Ascending aorta (tissue), 2 donors: Measurements from ENCODE around the gene PABPN1L. TPM values are rescaled to one million over a fixed set of nuclear protein-coding genes. Genes with fewer than 3 reads are reported as not detected.
"Not testable (repeated sequence)": the region's sequence is repeated elsewhere in the genome, so short reads cannot be mapped to it uniquely, and the experiment has no call there.

Experiments used
- DNase-seq, 2 donors: peaks; one replicate each; pipeline ENCODE4 v3.0.0-alpha.2; 2019; ENCODE audit warnings: low spot score in 2 of 2
- H3K27ac ChIP-seq, 2 donors: fragments of 200-600 bp; sonication (generic); one replicate each; pipeline ENCODE4 v1.5.1; 2016 to 2017; ENCODE audit warnings: mild to moderate bottlenecking in 1 of 2
- H3K27me3 ChIP-seq: fragments of 200-600 bp; sonication (generic); one replicate; pipeline ENCODE4 v1.5.1; 2017
- H3K36me3 ChIP-seq, 2 donors: fragments of 200-600 bp; sonication (generic); one replicate each; pipeline ENCODE4 v1.5.1; 2016
- H3K4me1 ChIP-seq, 2 donors: fragments of 200-600 bp; sonication (generic); one replicate each; pipeline ENCODE4 v1.5.1; 2016 to 2017; ENCODE audit warnings: mild to moderate bottlenecking in 1 of 2
- H3K4me3 ChIP-seq, 2 donors: fragments of 200-600 bp; sonication (generic); one replicate each; pipeline ENCODE4 v1.5.1; 2016 to 2017; ENCODE audit warnings: mild to moderate bottlenecking in 1 of 2
- H3K9me3 ChIP-seq, 2 donors: fragments of 200-600 bp; sonication (generic); one replicate each; pipeline ENCODE4 v1.5.1; 2016
- CTCF ChIP-seq, 3 experiments: fragments of 200-600 bp in 2 of 3; fragments of 450-650 bp in 1 of 3; sonication (generic) in 2 of 3; IDR thresholded peaks; one replicate each; pipeline ENCODE4 v1.5.1; 2016 to 2019; ENCODE audit warnings: antibody characterized with exemption in 3 of 3, mild to moderate bottlenecking in 1 of 3, moderate library complexity in 1 of 3
- intact Hi-C: fragments of 100-400 bp; cut with DNase I; formaldehyde crosslinking; loops from one replicate; pipeline ENCODE4 v1.15.1; 2023
- total RNA-seq: library from RNA; depleted of rRNA; stranded (reverse); fragments of >200 nt; gene quantifications from one replicate; pipeline ENCODE4 v1.1.0, GENCODE V29; 2016

The PABPN1L gene
- total RNA-seq, 1 donor from 2014 or later = not detected

GRCh38 chr16:88825146-88825545 is 41.3 kb downstream of the PABPN1L start:
- no peaks in the 10 kb centered on the region for H3K27me3 ChIP-seq
- H3K27ac ChIP-seq = no peak overlapping the region
- no peaks in the 10 kb centered on the region for H3K9me3 ChIP-seq
- no peak for DNase-seq
- H3K4me1 ChIP-seq = no peaks in the 10 kb centered on the region
- peaks cover 25 to 62% of the 10 kb centered on the region in 2 donors for H3K36me3 ChIP-seq
- no peak for TF ChIP-seq CTCF (IDR thresholded peaks at IDR 0.05)
- no peak overlapping the region for H3K4me3 ChIP-seq
- intact Hi-C loops = no loop called here

- TF ChIP-seq CTCF (IDR thresholded peaks at IDR 0.05) = no peak
- peaks cover 25 to 59% of the 10 kb centered on the region in 2 donors for H3K36me3 ChIP-seq
- no peaks in the 10 kb centered on the region for H3K4me1 ChIP-seq
Observed at GRCh38 chr16:88824256-88825077, 42.0 kb downstream of the PABPN1L start.

DNA sequence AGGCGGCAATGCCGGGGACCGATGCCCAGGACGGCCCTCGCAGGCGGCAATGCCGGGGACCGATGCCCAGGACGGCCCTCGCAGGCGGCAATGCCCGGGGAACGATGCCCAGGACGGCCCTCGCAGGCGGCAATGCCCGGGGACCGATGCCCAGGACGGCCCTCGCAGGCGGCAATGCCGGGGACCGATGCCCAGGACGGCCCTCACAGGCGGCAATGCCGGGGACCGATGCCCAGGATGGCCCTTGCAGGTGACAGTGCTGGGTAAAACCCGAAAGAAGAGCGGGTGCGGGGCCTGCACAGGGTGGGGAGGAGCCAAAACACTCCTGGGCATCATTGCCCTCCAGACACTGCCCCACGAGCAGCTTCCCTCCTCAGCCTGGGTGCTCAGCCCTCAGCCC is 42.8 kb downstream of the PABPN1L start:
- H3K9me3 ChIP-seq, intact Hi-C loops, DNase-seq, H3K4me1 ChIP-seq, H3K4me3 ChIP-seq, H3K27ac ChIP-seq, H3K27me3 ChIP-seq: not testable (repeated sequence)
- peaks cover 24 to 51% of the 10 kb centered on the region in 2 donors for H3K36me3 ChIP-seq

More at GRCh38 chr16:88824256-88825077, 42.0 kb downstream of the PABPN1L start:
- intact Hi-C loops = no loop called here
- Histone ChIP-seq H3K27me3 (no peaks in the 10 kb centered on the region), H3K9me3 (no peaks in the 10 kb centered on the region), H3K27ac (no peak overlapping the region), H3K4me3 (no peak overlapping the region)
- DNase-seq = no peak

- Histone ChIP-seq H3K27ac (no peak overlapping the region), H3K4me3 (no peak overlapping the region), H3K4me1 (no peaks in the 10 kb centered on the region), H3K36me3 (peaks cover 19 to 40% of the 10 kb centered on the region in 2 donors), H3K9me3 (no peaks in the 10 kb centered on the region), H3K27me3 (no peaks in the 10 kb centered on the region)
- DNase-seq = no peak
- intact Hi-C loops = no loop called here
- TF ChIP-seq CTCF (IDR thresholded peaks at IDR 0.05) = no peak
Observed at GRCh38 chr16:88822281-88823040, 44.0 kb downstream of the PABPN1L start.

DNA sequence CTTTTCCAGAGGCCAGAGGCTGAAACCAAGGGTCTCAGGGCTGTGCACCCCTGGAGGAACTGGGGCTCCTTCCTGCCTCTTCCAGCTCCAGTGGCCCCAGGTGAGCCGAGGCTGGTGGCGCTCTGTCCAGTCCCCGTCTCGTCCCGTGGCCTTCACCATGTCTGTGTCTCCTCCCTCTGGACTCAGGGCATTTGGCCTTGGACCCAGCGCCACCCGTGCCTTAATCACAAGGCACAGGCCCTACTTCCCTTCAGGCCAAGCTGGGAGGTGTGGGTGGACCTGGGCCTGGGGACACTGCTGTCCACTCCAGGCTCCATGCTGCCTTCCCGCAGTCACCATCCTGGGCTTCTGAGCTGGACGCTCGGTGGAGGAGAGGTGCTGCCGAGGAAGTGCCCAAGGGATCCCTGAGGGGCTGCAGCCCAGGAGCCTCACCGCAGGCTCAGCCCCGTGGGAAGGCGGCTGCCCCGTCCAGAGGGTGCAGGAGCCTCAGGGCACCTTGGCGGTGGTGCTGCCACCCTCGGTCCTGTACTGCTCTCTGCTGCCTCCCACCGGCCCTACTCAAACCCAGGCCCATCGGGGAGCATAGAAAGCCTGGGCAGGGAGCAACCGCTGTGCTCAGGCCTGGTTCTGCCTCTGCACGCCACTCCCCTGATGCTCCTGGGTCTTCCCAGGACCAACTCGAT is 45.2 kb downstream of the PABPN1L start:
- H3K27me3 ChIP-seq = no peaks in the 10 kb centered on the region
- DNase-seq = no peak
- intact Hi-C loops = no loop called here
- H3K9me3 ChIP-seq = no peaks in the 10 kb centered on the region
- H3K4me1 ChIP-seq = no peaks in the 10 kb centered on the region
- peaks cover 19 to 40% of the 10 kb centered on the region in 2 donors for H3K36me3 ChIP-seq
- no peak overlapping the region for H3K27ac ChIP-seq
- TF ChIP-seq CTCF (IDR thresholded peaks at IDR 0.05) = no peak
- no peak overlapping the region for H3K4me3 ChIP-seq
